ENCODE data around the gene EVL.
"Not testable (repeated sequence)": the region's sequence is repeated elsewhere in the genome, so short reads cannot be mapped to it uniquely, and the experiment has no call there.

The EVL gene

GRCh38 chr14:100148837-100149731, 83.9 kb downstream of the EVL start:
- DNase-seq, result no peak

GRCh38 chr14:100149851-100150611, 84.8 kb downstream of the EVL start:
- DNase-seq, result no peak

- no peak for DNase-seq
Measured at GRCh38 chr14:100150932-100151587, 85.8 kb downstream of the EVL start.

DNA sequence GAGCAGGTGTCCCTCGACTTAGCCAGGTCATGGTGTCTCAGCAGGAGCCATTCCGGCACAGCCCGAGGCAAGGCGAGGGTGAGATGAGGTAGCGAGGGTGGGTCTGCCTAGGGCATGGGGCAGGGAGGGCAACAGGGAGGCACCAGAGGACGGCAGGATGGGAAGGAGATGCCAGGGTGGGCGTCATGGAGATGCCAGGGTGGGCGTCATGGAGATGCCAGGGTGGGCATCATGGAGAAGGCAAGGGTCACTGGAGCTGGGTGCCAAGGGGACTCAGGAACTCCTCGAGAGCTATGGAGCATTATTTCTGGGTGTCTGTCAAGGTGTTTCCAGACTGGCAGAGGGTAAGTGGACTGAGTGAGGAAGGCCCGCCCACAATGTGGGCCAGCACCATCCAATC, 86.9 kb downstream of the EVL start:
- no peak for DNase-seq

DNA sequence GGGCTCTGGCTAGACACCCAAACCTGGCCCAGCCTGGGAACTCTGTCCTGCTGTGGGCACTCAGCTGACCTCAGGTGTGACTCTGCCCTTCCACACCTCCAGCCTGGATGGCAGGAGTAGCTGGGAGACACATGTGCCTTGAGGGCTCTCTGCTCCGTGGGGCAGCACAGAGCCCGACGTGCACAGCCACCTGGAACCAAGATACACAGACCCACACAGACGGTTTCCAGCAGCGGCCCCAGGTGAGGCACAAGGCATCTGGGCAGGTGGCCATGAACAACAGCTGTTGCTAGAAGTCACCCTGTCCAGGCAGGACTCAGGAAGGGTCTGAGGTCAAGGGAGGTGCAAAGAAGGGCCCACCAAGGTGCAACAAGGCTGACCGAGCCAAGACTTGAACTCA, 88.3 kb downstream of the EVL start:
- DNase-seq, result no peak

DNA sequence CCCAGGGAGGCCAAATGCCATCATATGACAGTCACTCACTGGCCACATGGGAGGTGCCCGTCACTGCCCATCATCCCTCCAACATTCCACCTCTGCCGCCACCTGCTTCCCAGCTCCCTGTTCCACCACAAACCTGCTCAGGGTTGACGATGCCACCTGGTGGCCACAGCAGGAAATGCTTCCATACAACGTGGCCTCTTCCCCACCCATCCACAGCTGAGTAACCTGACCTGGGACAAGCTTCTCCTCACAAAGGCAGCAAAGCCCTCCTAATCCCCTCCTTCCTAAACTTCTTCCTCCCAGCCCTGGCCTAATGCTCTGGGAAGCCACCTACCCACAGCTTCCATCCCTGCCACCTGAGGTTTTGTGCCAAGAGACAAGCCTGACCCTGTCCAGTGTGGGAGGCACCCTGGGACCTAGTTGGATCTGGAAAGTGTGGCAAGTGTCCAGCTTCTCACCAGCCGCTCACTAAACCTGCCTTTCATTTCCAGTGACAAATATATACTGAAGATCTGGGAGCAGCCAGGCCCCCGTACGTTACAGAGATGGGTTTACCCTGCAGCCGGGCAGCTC, 89.9 kb downstream of the EVL start:
- no peak for DNase-seq

GRCh38 chr14:100155756-100156616, 90.8 kb downstream of the EVL start:
- DNase-seq, result no peak

GRCh38 chr14:100156776-100157175, 91.6 kb downstream of the EVL start:
- no peak for DNase-seq

DNA sequence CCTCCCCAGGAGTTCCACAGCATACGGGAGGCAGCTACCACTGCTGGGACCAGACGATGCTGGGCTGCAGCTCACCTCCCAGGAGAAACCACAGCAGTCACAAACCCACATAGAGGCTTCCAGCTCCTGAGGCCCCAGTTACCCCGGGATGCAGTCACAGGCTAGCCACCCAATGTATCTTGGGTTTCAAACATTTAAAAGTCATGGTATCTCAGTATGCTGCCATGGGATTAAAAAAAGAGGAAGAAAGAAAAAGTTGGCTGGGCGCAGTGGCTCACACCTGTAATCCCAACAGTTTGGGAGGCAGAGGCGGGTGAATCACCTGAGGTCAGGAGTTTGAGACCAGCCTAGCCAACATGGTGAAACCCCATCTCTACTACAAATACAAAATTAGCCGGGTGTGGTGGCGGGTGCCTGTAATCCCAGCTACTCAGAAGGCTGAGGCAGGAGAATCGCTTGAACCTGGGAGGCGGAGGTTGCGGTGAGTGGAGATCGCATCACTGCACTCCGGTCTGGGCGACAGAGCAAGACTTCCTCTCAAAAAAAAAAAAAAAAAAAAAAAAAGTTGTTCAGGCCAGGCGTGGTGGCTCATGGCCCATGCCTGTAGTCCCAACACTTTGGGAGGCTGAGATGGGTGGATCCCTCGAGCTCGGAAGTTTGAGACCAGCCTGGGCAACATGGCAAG, 92.5 kb downstream of the EVL start:
- DNase-seq, result not testable (repeated sequence)

DNA sequence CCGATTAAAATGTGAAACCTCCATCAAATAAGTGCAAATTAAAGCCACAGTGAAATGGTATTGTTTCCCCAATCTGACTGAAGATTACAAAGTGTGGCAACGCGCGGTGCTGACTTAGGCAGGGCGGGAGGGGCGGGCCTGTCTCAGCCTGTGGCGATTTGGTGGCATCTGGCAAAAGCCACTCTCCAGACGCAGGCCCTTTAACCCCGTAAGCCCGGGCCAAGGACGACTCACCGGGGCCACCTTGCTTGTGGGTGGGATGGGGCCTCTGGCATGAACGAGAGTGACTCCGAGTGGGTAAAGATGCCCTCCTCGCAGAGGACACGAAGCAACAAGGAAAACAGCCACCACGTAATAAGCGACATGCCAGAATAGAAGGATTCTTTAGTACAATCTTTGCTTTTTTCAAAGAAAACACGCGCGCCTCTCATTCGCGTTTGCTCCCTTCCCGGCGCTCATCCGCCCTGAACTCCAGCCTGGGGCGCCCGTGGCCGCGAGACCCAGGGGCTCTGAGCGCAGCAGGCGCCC, 93.4 kb downstream of the EVL start:
- no peak for DNase-seq

DNA sequence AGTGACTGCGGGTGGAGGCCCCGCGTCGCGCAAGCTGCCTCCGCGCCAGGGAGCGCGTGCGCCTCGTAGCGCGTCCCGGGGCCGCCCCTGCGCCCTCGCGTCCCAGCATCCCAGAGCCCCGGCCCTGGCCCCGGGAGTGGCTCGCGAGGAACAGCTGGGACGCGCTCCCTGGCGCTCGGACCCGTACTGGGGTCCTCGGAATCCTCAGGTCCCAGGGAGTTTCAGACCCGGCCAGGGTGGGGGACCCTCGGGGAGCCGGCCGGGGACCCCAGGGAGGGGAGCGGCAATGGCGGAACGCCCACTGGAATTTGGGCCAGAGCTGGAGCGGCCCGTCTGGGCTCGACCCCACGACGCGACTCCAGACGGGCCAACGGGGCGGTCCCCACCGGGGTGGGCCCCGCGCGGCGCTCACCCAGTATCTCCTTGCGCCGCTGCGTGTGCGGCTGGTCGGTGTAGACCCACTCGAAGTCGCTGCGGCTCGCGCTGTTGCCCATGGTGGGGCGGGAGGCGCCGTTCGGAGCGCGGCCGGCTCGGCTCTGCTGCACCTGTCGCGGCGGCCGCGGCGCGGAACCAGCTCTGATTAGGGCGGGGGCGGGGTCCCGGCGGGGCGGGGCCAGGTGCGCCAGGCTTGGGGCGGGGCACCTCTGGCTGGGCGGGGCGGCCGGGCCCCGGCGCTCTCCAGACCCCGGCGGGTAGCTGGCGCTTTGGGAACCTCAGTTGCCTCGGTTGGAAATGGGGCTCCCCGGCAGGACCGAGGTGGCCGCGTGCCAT, 94.1 kb downstream of the EVL start, which contains the start of gene DEGS2:
Gene DEGS2, minus strand, starts transcription at position 552 of the 771 bp plus-strand sequence. Its CDS starts 58 bp downstream, at position 494.
- peak; percentile 41 for DNase-seq

- DNase-seq, result no peak
Measured at GRCh38 chr14:100159865-100160533, 94.8 kb downstream of the EVL start.

GRCh38 chr14:100160534-100160916, 95.3 kb downstream of the EVL start:
- DNase-seq, result no peak

DNA sequence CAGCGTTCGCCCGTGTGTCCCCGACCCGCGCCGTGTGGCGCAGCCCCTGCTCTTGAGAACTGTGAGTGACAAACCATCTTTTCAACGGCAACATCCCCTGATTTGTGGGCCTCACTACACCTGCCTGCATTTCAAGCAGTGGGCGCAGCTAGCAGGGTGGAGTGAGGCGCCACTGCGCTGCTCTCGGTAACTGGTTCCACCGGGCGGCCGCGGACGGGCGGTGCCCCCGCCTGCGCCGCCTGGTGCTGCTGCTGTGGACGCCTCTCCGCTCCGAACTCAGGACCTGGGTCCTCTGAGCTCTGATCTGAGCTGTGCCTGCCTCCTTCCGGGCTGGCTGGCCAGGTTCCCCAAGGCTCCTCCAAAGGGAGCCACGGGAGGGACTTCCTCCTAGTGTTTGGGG, 100.2 kb downstream of the EVL start:
- no peak for DNase-seq

DNA sequence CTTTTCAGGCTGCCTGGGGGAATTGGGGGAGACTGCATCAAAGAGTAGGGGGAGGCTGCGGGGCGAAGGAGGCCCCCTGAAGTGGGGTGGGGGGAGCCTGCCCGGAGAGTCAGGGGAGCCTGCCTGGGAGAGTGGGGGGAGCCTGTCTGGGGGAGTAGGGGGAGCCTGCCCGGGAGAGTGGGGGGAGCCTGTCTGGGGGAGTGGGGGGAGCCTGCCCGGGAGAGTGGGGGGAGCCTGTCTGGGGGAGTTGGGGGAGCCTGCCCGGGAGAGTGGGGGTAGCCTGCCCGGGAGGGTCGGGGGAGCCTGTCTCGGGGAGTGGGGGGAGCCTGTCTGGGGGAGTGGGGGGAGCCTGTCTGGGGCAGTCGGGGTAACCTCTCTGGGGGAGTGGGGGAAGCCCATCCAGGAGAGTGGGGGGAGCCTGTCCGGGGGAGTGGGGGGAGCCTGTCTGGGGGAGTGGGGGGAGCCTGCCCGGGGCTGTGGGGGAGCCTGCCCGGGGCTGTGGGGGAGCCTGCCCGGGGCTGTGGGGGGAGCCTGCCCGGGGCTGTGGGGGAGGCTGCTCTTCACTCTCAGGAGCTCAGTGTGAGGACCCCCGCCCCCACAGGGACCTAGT, 100.7 kb downstream of the EVL start:
- no peak for DNase-seq

DNA sequence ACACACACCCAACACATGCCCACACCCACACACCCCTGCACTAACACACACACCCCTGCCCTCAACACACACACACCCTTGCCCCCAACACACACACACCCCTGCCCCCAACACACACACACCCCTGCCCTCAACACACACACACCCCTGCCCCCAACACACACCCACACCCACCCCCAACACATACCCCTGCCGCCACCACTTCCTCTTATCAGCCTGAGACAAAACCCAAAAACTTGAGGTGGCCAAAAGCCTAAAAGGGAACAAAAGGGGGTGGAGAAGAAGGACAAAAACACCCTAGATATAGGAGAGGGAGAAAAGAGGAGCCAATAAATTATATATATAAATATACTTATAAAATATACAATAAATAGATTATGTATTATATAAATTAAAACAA, 103.3 kb downstream of the EVL start:
- no peak for DNase-seq

GRCh38 chr14:100170880-100171279, 105.7 kb downstream of the EVL start:
- no peak for DNase-seq

DNA sequence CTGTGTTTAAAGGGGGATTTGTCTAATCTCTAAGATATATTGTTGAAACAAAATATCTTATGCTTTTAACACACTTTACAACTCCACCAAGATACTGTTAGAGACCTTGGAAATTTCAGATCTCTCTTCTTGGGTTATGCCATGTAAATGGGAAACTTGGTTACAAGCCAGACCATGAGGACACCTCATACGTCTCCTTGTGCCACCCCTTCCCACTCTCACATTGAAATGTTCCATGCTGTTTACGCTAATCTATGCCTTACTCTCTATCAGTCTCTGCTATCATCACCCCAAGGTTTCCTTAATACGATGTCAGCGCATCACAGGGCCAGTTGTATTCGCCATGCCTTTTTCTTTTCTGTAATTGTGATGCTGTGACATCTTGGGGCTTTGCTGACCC, 107.6 kb downstream of the EVL start:
- no peak for DNase-seq

- DNase-seq, result no peak
Measured at GRCh38 chr14:100173353-100173752, 108.1 kb downstream of the EVL start.

All from effector CD4-positive, alpha-beta T cell (primary cell).